Measurements from ENCODE around the gene UNC79. TPM values are rescaled to one million over a fixed set of nuclear protein-coding genes. Genes with fewer than 3 reads are reported as not detected.

Gene UNC79
- total RNA-seq, 1 donor = under 0.01 TPM

- H3K27ac ChIP-seq (ENCODE audit: low read depth, low read length) = no peak overlapping the region
- no peaks in the 10 kb centered on the region for H3K36me3 ChIP-seq (ENCODE audit: insufficient read depth, low read length)
These were observed 260.5 kb downstream of the UNC79 start for GRCh38 chr14:93691042-93691780.

GRCh38 chr14:93693914-93694313, 263.2 kb downstream of the UNC79 start:
- no peak overlapping the region for H3K4me3 ChIP-seq (ENCODE audit: insufficient read depth, low read length)
- no peaks in the 10 kb centered on the region for H3K9me3 ChIP-seq (ENCODE audit: low read depth, low read length)
- H3K79me2 ChIP-seq (ENCODE audit: insufficient read depth, low read length) = no peaks in the 10 kb centered on the region
- TF ChIP-seq, protein P1, sequence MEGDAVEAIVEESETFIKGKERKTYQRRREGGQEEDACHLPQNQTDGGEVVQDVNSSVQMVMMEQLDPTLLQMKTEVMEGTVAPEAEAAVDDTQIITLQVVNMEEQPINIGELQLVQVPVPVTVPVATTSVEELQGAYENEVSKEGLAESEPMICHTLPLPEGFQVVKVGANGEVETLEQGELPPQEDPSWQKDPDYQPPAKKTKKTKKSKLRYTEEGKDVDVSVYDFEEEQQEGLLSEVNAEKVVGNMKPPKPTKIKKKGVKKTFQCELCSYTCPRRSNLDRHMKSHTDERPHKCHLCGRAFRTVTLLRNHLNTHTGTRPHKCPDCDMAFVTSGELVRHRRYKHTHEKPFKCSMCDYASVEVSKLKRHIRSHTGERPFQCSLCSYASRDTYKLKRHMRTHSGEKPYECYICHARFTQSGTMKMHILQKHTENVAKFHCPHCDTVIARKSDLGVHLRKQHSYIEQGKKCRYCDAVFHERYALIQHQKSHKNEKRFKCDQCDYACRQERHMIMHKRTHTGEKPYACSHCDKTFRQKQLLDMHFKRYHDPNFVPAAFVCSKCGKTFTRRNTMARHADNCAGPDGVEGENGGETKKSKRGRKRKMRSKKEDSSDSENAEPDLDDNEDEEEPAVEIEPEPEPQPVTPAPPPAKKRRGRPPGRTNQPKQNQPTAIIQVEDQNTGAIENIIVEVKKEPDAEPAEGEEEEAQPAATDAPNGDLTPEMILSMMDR (IDR thresholded peaks at IDR 0.05; ENCODE audit: extremely low read depth, low read depth, low read length) = no peak
- H3K4me2 ChIP-seq (ENCODE audit: insufficient read depth, low read length) = no peak overlapping the region
- H3K27ac ChIP-seq (ENCODE audit: low read depth, low read length) = no peak overlapping the region
- H2AFZ ChIP-seq (ENCODE audit: low read length) = no peak overlapping the region
- no peaks in the 10 kb centered on the region for H3K4me1 ChIP-seq (ENCODE audit: insufficient read depth, low read length)
- no peaks in the 10 kb centered on the region for H3K36me3 ChIP-seq (ENCODE audit: insufficient read depth, low read length)
- H4K20me1 ChIP-seq (ENCODE audit: insufficient read depth, low read length) = no peaks in the 10 kb centered on the region
- H3K27me3 ChIP-seq (ENCODE audit: insufficient read depth, low read length) = no peaks in the 10 kb centered on the region
- DNase-seq (ENCODE audit: insufficient read length, low spot score, missing footprints) = no peak

More at GRCh38 chr14:93691042-93691780, 260.5 kb downstream of the UNC79 start:
- Histone ChIP-seq H3K4me2 (ENCODE audit: insufficient read depth, low read length) (no peak overlapping the region), H2AFZ (ENCODE audit: low read length) (no peak overlapping the region), H3K9me3 (ENCODE audit: low read depth, low read length) (no peaks in the 10 kb centered on the region), H4K20me1 (ENCODE audit: insufficient read depth, low read length) (no peaks in the 10 kb centered on the region), H3K79me2 (ENCODE audit: insufficient read depth, low read length) (no peaks in the 10 kb centered on the region), H3K4me1 (ENCODE audit: insufficient read depth, low read length) (no peaks in the 10 kb centered on the region), H3K27me3 (ENCODE audit: insufficient read depth, low read length) (no peaks in the 10 kb centered on the region), H3K4me3 (ENCODE audit: insufficient read depth, low read length) (no peak overlapping the region)
- DNase-seq (ENCODE audit: insufficient read length, low spot score, missing footprints) = no peak
- TF ChIP-seq, protein P1 (IDR thresholded peaks at IDR 0.05; ENCODE audit: extremely low read depth, low read depth, low read length) = no peak

GRCh38 chr14:93700928-93701327, 270.2 kb downstream of the UNC79 start:
- TF ChIP-seq, protein P1 (IDR thresholded peaks at IDR 0.05; ENCODE audit: extremely low read depth, low read depth, low read length) = no peak
- Histone ChIP-seq H3K4me3 (ENCODE audit: insufficient read depth, low read length) (no peak overlapping the region), H3K4me2 (ENCODE audit: insufficient read depth, low read length) (no peak overlapping the region), H4K20me1 (ENCODE audit: insufficient read depth, low read length) (no peaks in the 10 kb centered on the region), H3K27ac (ENCODE audit: low read depth, low read length) (no peak overlapping the region), H3K9me3 (ENCODE audit: low read depth, low read length) (no peaks in the 10 kb centered on the region), H2AFZ (ENCODE audit: low read length) (no peak overlapping the region), H3K36me3 (ENCODE audit: insufficient read depth, low read length) (no peaks in the 10 kb centered on the region), H3K4me1 (ENCODE audit: insufficient read depth, low read length) (no peaks in the 10 kb centered on the region), H3K79me2 (ENCODE audit: insufficient read depth, low read length) (no peaks in the 10 kb centered on the region), H3K27me3 (ENCODE audit: insufficient read depth, low read length) (no peaks in the 10 kb centered on the region)
- DNase-seq (ENCODE audit: insufficient read length, low spot score, missing footprints) = no peak

DNA sequence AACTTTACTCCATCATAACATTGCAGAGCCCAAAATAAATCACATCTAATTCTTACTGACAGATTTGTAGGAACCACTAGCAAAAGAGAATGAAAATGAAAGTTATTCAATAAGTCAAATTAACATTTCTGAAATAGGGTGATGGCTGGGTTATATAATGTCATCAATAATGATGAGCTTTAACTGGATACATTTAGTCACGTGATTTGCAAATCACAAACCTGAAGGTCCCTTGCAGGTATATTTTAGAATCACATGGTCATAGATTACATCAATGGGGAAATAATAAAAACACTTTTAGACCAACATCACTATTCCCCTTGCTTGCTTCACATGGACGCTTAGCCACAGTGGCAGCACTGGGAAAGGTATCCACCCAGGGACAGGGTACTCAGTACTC, 270.8 kb downstream of the UNC79 start:
- Histone ChIP-seq H3K4me2 (ENCODE audit: insufficient read depth, low read length) (no peak overlapping the region), H3K9me3 (ENCODE audit: low read depth, low read length) (no peaks in the 10 kb centered on the region), H3K79me2 (ENCODE audit: insufficient read depth, low read length) (no peaks in the 10 kb centered on the region), H2AFZ (ENCODE audit: low read length) (no peak overlapping the region), H3K4me3 (ENCODE audit: insufficient read depth, low read length) (no peak overlapping the region), H3K4me1 (ENCODE audit: insufficient read depth, low read length) (no peaks in the 10 kb centered on the region), H3K36me3 (ENCODE audit: insufficient read depth, low read length) (no peaks in the 10 kb centered on the region), H4K20me1 (ENCODE audit: insufficient read depth, low read length) (no peaks in the 10 kb centered on the region), H3K27ac (ENCODE audit: low read depth, low read length) (no peak overlapping the region), H3K27me3 (ENCODE audit: insufficient read depth, low read length) (no peaks in the 10 kb centered on the region)
- DNase-seq (ENCODE audit: insufficient read length, low spot score, missing footprints) = no peak
- TF ChIP-seq, protein P1 (IDR thresholded peaks at IDR 0.05; ENCODE audit: extremely low read depth, low read depth, low read length) = no peak

Measured in osteoblast (primary cell).